Measurements from ENCODE around the gene CCDC17. TPM values are rescaled to one million over a fixed set of nuclear protein-coding genes. Genes with fewer than 3 reads are reported as not detected.

CCDC17 gene
- total RNA-seq, 1 experiment from 2014 or later: 6.6 TPM

DNA sequence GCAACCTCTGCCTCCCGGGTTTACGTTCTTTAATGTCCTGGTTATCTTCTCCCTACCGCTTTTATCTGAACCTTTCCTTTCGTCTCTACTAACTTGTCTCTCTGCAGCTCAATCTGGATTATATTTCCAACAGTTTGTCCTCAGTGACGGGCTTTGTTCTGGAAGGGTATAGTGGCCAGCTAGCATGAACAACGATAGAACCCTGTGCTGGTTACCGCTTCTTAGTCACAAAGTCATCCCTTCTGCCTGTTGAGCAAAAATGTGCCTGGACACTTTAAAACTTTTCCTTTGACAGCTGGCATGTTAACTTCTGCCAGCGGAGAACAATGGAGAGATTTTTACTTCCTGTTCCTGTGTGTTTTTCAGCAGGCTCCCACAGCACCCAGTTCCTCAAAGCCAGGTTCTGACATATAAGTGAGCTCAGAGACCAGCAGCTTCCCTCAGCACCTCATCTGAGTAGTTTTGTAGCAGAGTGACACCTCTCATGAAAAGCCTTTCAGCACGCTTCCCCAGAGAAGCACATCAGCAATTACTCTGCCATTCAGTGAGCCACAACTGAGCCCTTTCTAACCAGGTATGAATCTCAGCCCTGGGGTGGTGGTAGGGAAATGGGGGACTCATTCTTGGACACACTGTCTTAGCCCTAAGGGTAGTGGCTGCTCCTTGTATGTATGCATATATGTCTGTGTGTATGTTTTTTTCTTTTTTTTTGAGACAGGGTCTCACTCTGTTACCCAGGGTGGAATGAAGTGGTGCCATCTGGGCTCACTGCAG, 23.6 kb upstream of the CCDC17 start:
- CTCF ChIA-PET: interaction anchor here (1.2 kb wide), 1 partner anchor 739 kb away, joined by 3 read pairs; no protein-coding TSS in a partner anchor
- no peak overlapping the region for H2AFZ ChIP-seq
- H3K4me2 ChIP-seq: no peak overlapping the region
- POLR2A ChIA-PET (ENCODE audit: unreplicated experiment): interaction anchor here (0.7 kb wide), 1 partner anchor 13 kb away, joined by 4 read pairs; no protein-coding TSS in a partner anchor
- no peaks in the 10 kb centered on the region for H3K9me3 ChIP-seq (ENCODE audit: insufficient read depth, low read depth)
- peaks cover 37% of the 10 kb centered on the region; the same call in 1 of the 2 replicates for H3F3A ChIP-seq (ENCODE audit: insufficient read depth, low read depth)
- TF ChIP-seq, protein P1, sequence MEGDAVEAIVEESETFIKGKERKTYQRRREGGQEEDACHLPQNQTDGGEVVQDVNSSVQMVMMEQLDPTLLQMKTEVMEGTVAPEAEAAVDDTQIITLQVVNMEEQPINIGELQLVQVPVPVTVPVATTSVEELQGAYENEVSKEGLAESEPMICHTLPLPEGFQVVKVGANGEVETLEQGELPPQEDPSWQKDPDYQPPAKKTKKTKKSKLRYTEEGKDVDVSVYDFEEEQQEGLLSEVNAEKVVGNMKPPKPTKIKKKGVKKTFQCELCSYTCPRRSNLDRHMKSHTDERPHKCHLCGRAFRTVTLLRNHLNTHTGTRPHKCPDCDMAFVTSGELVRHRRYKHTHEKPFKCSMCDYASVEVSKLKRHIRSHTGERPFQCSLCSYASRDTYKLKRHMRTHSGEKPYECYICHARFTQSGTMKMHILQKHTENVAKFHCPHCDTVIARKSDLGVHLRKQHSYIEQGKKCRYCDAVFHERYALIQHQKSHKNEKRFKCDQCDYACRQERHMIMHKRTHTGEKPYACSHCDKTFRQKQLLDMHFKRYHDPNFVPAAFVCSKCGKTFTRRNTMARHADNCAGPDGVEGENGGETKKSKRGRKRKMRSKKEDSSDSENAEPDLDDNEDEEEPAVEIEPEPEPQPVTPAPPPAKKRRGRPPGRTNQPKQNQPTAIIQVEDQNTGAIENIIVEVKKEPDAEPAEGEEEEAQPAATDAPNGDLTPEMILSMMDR (conservative IDR thresholded peaks at IDR 0.05): no peak
- no peak for TF ChIP-seq EZH2 (IDR thresholded peaks at IDR 0.05; ENCODE audit: low read depth)
- peaks cover 12% of the 10 kb centered on the region; the same call in 1 of the 2 replicates for H3K79me2 ChIP-seq (ENCODE audit: low read depth)
- H3K36me3 ChIP-seq (ENCODE audit: low read depth): peaks cover 37% of the 10 kb centered on the region
- peaks cover 17% of the 10 kb centered on the region for H4K20me1 ChIP-seq (ENCODE audit: insufficient read depth)
- no peaks in the 10 kb centered on the region for H3K27me3 ChIP-seq (ENCODE audit: insufficient read depth, low read depth)
- no peak overlapping the region for H3K4me3 ChIP-seq
- no peak overlapping the region for H3K27ac ChIP-seq
- no peak for DNase-seq
- no TSS peak for BruUV-seq (replicated peaks)
- intact Hi-C loops (cut with micrococcal nuclease; ENCODE audit: unreplicated experiment): no loop called here
- H3K9me2 ChIP-seq (ENCODE audit: insufficient read depth): no peaks in the 10 kb centered on the region
- H3K4me1 ChIP-seq (replicated peaks; ENCODE audit: insufficient read depth): no peaks in the 10 kb centered on the region; the same call in 1 of the 2 replicates

DNA sequence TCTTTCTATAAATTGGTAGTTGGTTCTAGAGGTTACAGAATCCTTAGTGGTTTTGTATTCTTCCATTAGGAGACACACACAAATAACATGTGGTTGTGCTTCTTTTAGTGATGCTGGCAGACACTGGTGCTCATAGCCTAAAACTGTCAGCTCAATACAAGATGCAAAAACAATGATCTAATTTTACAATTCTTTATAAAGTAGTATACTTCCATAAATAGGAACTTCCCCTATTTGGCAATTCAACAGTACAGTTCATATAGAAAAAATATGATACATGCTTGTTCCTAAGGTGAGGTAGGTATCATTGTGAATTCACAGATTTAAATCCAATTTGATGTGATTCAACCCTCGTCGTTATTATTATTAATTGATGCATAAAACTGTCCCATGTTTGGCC, 20.8 kb upstream of the CCDC17 start:
- no peak overlapping the region for H2AFZ ChIP-seq
- POLR2A ChIA-PET (ENCODE audit: unreplicated experiment): no interaction called here
- H3K9me3 ChIP-seq (ENCODE audit: insufficient read depth, low read depth): no peaks in the 10 kb centered on the region
- peaks cover 40% of the 10 kb centered on the region for H3K36me3 ChIP-seq (ENCODE audit: low read depth)
- peaks cover 45% of the 10 kb centered on the region; the same call in 1 of the 2 replicates for H3F3A ChIP-seq (ENCODE audit: insufficient read depth, low read depth)
- no peaks in the 10 kb centered on the region; the same call in 1 of the 2 replicates for H3K4me1 ChIP-seq (replicated peaks; ENCODE audit: insufficient read depth)
- TF ChIP-seq EZH2 (IDR thresholded peaks at IDR 0.05; ENCODE audit: low read depth): no peak
- TF ChIP-seq, protein P1 (conservative IDR thresholded peaks at IDR 0.05): no peak
- peaks cover 12% of the 10 kb centered on the region for H4K20me1 ChIP-seq (ENCODE audit: insufficient read depth)
- no peak overlapping the region for H3K4me3 ChIP-seq
- H3K27ac ChIP-seq: peak overlapping the region; percentile 62
- H3K9me2 ChIP-seq (ENCODE audit: insufficient read depth): no peaks in the 10 kb centered on the region
- intact Hi-C loops (cut with micrococcal nuclease; ENCODE audit: unreplicated experiment): loop anchor here (1.0 kb wide), 1 partner anchor 535 kb away; no protein-coding TSS in a partner anchor
- no peaks in the 10 kb centered on the region for H3K27me3 ChIP-seq (ENCODE audit: insufficient read depth, low read depth)
- H3K79me2 ChIP-seq (ENCODE audit: low read depth): peaks cover 6% of the 10 kb centered on the region; the same call in 1 of the 2 replicates
- BruUV-seq (replicated peaks): no TSS peak
- DNase-seq: no peak
- CTCF ChIA-PET: interaction anchor here (0.9 kb wide), 1 partner anchor 199 kb away, joined by 3 read pairs; no protein-coding TSS in a partner anchor
- no peak overlapping the region for H3K4me2 ChIP-seq

DNA sequence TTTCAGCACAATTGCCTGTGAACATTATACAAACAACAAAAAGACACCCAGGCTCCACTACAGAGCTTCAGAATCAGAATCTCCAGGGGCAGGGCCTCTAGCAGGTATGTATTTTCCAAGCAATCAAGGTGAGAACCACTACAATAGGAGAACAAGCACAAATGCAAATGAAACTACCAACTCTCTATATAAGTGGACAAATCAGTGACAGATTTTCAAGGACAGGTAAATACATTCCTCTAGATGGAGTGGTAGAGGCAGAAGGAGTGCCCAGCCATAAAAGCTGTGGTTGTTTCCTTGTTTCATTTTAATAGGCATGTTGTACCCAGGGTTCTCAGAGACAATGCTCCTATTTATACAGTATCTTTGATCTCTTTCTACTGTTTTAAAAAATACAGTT, 20.1 kb upstream of the CCDC17 start:
- CTCF ChIA-PET: interaction anchor here (0.5 to 0.9 kb wide), 2 partner anchors 200 to 219 kb away, joined by 3 read pairs; no protein-coding TSS in a partner anchor
- H3K27ac ChIP-seq: peak overlapping the region; percentile 62

More for the DNA sequence above, 20.1 kb upstream of the CCDC17 start:
- Histone ChIP-seq H3K36me3 (ENCODE audit: low read depth) (peaks cover 38% of the 10 kb centered on the region), H3K9me3 (ENCODE audit: insufficient read depth, low read depth) (no peaks in the 10 kb centered on the region), H2AFZ (no peak overlapping the region), H3F3A (ENCODE audit: insufficient read depth, low read depth) (peaks cover 45% of the 10 kb centered on the region; the same call in 1 of the 2 replicates), H3K4me1 (replicated peaks; ENCODE audit: insufficient read depth) (no peaks in the 10 kb centered on the region; the same call in 1 of the 2 replicates), H3K9me2 (ENCODE audit: insufficient read depth) (no peaks in the 10 kb centered on the region), H3K27me3 (ENCODE audit: insufficient read depth, low read depth) (no peaks in the 10 kb centered on the region), H4K20me1 (ENCODE audit: insufficient read depth) (peaks cover 11% of the 10 kb centered on the region), H3K4me3 (no peak overlapping the region), H3K4me2 (no peak overlapping the region), H3K79me2 (ENCODE audit: low read depth) (peaks cover 3% of the 10 kb centered on the region; the same call in 1 of the 2 replicates)
- TF ChIP-seq EZH2 (IDR thresholded peaks at IDR 0.05; ENCODE audit: low read depth): no peak
- TF ChIP-seq, protein P1 (conservative IDR thresholded peaks at IDR 0.05): peak; percentile 53; the same call in 1 of the 2 replicates
- no TSS peak for BruUV-seq (replicated peaks)
- intact Hi-C loops (cut with micrococcal nuclease; ENCODE audit: unreplicated experiment): loop anchor here (1.0 kb wide), 1 partner anchor 535 kb away; no protein-coding TSS in a partner anchor
- POLR2A ChIA-PET (ENCODE audit: unreplicated experiment): no interaction called here
- peak in 1 of 2 experiments; percentile 65 for DNase-seq
